ENCODE data around the gene P3H2.

The P3H2 gene

GRCh38 chr3:190016966-190017365 lies 103.7 kb downstream of the P3H2 start:
- DNase-seq (ENCODE audit: low spot score): no peak

- DNase-seq (ENCODE audit: low spot score): no peak
Measured at GRCh38 chr3:190014940-190015339, 105.8 kb downstream of the P3H2 start.

- DNase-seq (ENCODE audit: low spot score): no peak
Measured at GRCh38 chr3:190013943-190014924, 106.5 kb downstream of the P3H2 start.

- no peak for DNase-seq (ENCODE audit: low spot score)
Measured at GRCh38 chr3:190012784-190013183, 107.9 kb downstream of the P3H2 start.

GRCh38 chr3:190012314-190012782 lies 108.3 kb downstream of the P3H2 start:
- DNase-seq (ENCODE audit: low spot score): no peak

GRCh38 chr3:190010486-190010885 lies 110.2 kb downstream of the P3H2 start:
- no peak for DNase-seq (ENCODE audit: low spot score)

- DNase-seq (ENCODE audit: low spot score): no peak
Measured at GRCh38 chr3:190009614-190010013, 111.1 kb downstream of the P3H2 start.

- no peak for DNase-seq (ENCODE audit: low spot score)
Measured at GRCh38 chr3:190008432-190008831, 112.3 kb downstream of the P3H2 start.

- no peak for DNase-seq (ENCODE audit: low spot score)
Measured at GRCh38 chr3:190005343-190006113, 115.2 kb downstream of the P3H2 start.

GRCh38 chr3:190004656-190005055 lies 116.0 kb downstream of the P3H2 start:
- DNase-seq (ENCODE audit: low spot score): no peak

- DNase-seq (ENCODE audit: low spot score): no peak
Measured at GRCh38 chr3:190003681-190004123, 117.0 kb downstream of the P3H2 start.

GRCh38 chr3:190003068-190003467 lies 117.6 kb downstream of the P3H2 start:
- no peak for DNase-seq (ENCODE audit: low spot score)

GRCh38 chr3:190001426-190001825 lies 119.3 kb downstream of the P3H2 start:
- DNase-seq (ENCODE audit: low spot score): no peak

- no peak for DNase-seq (ENCODE audit: low spot score)
Measured at GRCh38 chr3:190000861-190001196, 119.9 kb downstream of the P3H2 start.

GRCh38 chr3:190000187-190000860 lies 120.4 kb downstream of the P3H2 start:
- no peak for DNase-seq (ENCODE audit: low spot score)

GRCh38 chr3:189999718-190000117 lies 121.0 kb downstream of the P3H2 start:
- DNase-seq (ENCODE audit: low spot score): no peak

- no peak for DNase-seq (ENCODE audit: low spot score)
Measured at GRCh38 chr3:189995129-189995528, 125.6 kb downstream of the P3H2 start.

GRCh38 chr3:189990826-189991225 lies 129.9 kb downstream of the P3H2 start:
- DNase-seq (ENCODE audit: low spot score): no peak

- DNase-seq (ENCODE audit: low spot score): no peak
Measured at GRCh38 chr3:189988854-189989253, 131.8 kb downstream of the P3H2 start.

- no peak for DNase-seq (ENCODE audit: low spot score)
Measured at GRCh38 chr3:189988322-189988721, 132.4 kb downstream of the P3H2 start.

GRCh38 chr3:189985948-189986347 lies 134.7 kb downstream of the P3H2 start:
- DNase-seq (ENCODE audit: low spot score): no peak

- no peak for DNase-seq (ENCODE audit: low spot score)
Measured at GRCh38 chr3:189983612-189984011, 137.1 kb downstream of the P3H2 start.

All from NAMALWA (cell line).